Uterus (tissue), 4 donors: Measurements from ENCODE around the gene TMEM59L. TPM values are rescaled to one million over a fixed set of nuclear protein-coding genes. Genes with fewer than 3 reads are reported as not detected.

ENCODE experiments used
- DNase-seq, 2 donors: peaks; one replicate each; pipeline ENCODE4 v3.0.0-alpha.2; 2019 to 2020
- H3K27ac ChIP-seq, 2 donors: fragments of 200-600 bp; sonication (generic); 1 replicate in 1 of 2; 2 replicates in 1 of 2; pipeline ENCODE4 v1.5.1; 2016 to 2018
- H3K27me3 ChIP-seq, 2 donors: fragments of 200-600 bp; sonication (generic); one replicate each; pipeline ENCODE4 v1.5.1; 2018 to 2019; ENCODE audit warnings: control low read depth in 1 of 2
- H3K36me3 ChIP-seq, 2 donors: fragments of 200-600 bp; sonication (generic); one replicate each; pipeline ENCODE4 v1.5.1; 2019; ENCODE audit warnings: control low read depth in 1 of 2
- H3K4me1 ChIP-seq, 2 donors: fragments of 200-600 bp; sonication (generic); one replicate each; pipeline ENCODE4 v1.5.1; 2018 to 2019; ENCODE audit warnings: control low read depth in 1 of 2
- H3K4me3 ChIP-seq, 2 donors: fragments of 200-600 bp; sonication (generic); 1 replicate in 1 of 2; 2 replicates in 1 of 2; pipeline ENCODE4 v1.5.1; 2018 to 2019; ENCODE audit warnings: mild to moderate bottlenecking in 1 of 2
- H3K9me3 ChIP-seq, 2 donors: fragments of 200-600 bp; sonication (generic); one replicate each; pipeline ENCODE4 v1.5.1; 2019; ENCODE audit warnings: control low read depth in 1 of 2
- CTCF ChIP-seq, 4 experiments: fragments of 200-600 bp in 2 of 4; fragments of 450-650 bp in 2 of 4; sonication (generic) in 2 of 4; IDR thresholded peaks; one replicate each; pipeline ENCODE4 v1.5.1; 2016 to 2019; ENCODE audit warnings: antibody characterized with exemption in 4 of 4, mild to moderate bottlenecking in 2 of 4, moderate library complexity in 1 of 4
- POLR2A ChIP-seq, 2 donors: fragments of 450-650 bp; IDR thresholded peaks; one replicate each; pipeline ENCODE4 v1.6.1; 2016; ENCODE audit warnings: antibody characterized with exemption in 2 of 2, mild to moderate bottlenecking in 1 of 2, moderate library complexity in 1 of 2
- intact Hi-C: fragments of 100-400 bp; cut with DNase I; formaldehyde crosslinking; loops from one replicate; pipeline ENCODE4 v1.15.1; 2023; ENCODE audit warnings: low total_unique reads
- total RNA-seq, 4 donors: library from RNA; depleted of rRNA in 3 of 4; stranded (reverse); fragments of >200 nt in 3 of 4; gene quantifications; one replicate each; pipeline versions ENCODE4 v1.1.0 to v1.2.4, GENCODE V29; 2014 to 2023
- donor health status: DM: yes; HTN: yes; CAD: no.

Gene TMEM59L
- total RNA-seq, 4 donors from 2014 or later, result 0.26 to 7.5 TPM; not detected in 2

GRCh38 chr19:18609717-18610051 is 3.0 kb upstream of the TMEM59L start:
- Histone ChIP-seq H3K27ac (no peak overlapping the region), H3K27me3 (peaks cover 44 to 52% of the 10 kb centered on the region in 2 donors), H3K4me3 (no peak overlapping the region), H3K9me3 (no peaks in the 10 kb centered on the region), H3K36me3 (no peaks in the 10 kb centered on the region), H3K4me1 (peaks cover 0 to 24% of the 10 kb centered on the region in 2 donors)
- no peak for DNase-seq
- TF ChIP-seq POLR2A (IDR thresholded peaks at IDR 0.05) (no peak), CTCF (IDR thresholded peaks at IDR 0.05) (no peak)
- intact Hi-C loops, result no loop called here

GRCh38 chr19:18610245-18610555 is 2.5 kb upstream of the TMEM59L start:
- no peak for TF ChIP-seq POLR2A (IDR thresholded peaks at IDR 0.05)
- TF ChIP-seq CTCF (IDR thresholded peaks at IDR 0.05), result no peak
- no peak for DNase-seq
- Histone ChIP-seq H3K27ac (no peak overlapping the region), H3K9me3 (no peaks in the 10 kb centered on the region), H3K4me1 (peaks cover 0 to 24% of the 10 kb centered on the region in 2 donors), H3K27me3 (peaks cover 40 to 52% of the 10 kb centered on the region in 2 donors), H3K36me3 (no peaks in the 10 kb centered on the region), H3K4me3 (no peak overlapping the region)
- intact Hi-C loops, result no loop called here

- H3K27ac ChIP-seq, result no peak overlapping the region
- no peaks in the 10 kb centered on the region for H3K9me3 ChIP-seq
- TF ChIP-seq POLR2A (IDR thresholded peaks at IDR 0.05), result no peak
- TF ChIP-seq CTCF (IDR thresholded peaks at IDR 0.05), result no peak
- intact Hi-C loops, result no loop called here
- no peaks in the 10 kb centered on the region for H3K36me3 ChIP-seq
- no peak for DNase-seq
- no peak overlapping the region for H3K4me3 ChIP-seq
- peaks cover 0 to 24% of the 10 kb centered on the region in 2 donors for H3K4me1 ChIP-seq
- H3K27me3 ChIP-seq, result peaks cover 35 to 52% of the 10 kb centered on the region in 2 donors
Measured at GRCh38 chr19:18610556-18611326, 1.9 kb upstream of the TMEM59L start.

GRCh38 chr19:18611327-18612050 is 1.2 kb upstream of the TMEM59L start:
- peaks cover 0 to 24% of the 10 kb centered on the region in 2 donors for H3K4me1 ChIP-seq
- peaks cover 29 to 52% of the 10 kb centered on the region in 2 donors for H3K27me3 ChIP-seq

More at GRCh38 chr19:18611327-18612050, 1.2 kb upstream of the TMEM59L start:
- Histone ChIP-seq H3K27ac (no peak overlapping the region), H3K36me3 (no peaks in the 10 kb centered on the region), H3K4me3 (no peak overlapping the region), H3K9me3 (no peaks in the 10 kb centered on the region)
- TF ChIP-seq CTCF (IDR thresholded peaks at IDR 0.05) (no peak), POLR2A (IDR thresholded peaks at IDR 0.05) (no peak)
- DNase-seq, result no peak
- intact Hi-C loops, result no loop called here
